Dermis blood vessel endothelial cell (primary cell): ENCODE data around the gene CENPB. TPM values are rescaled to one million over a fixed set of nuclear protein-coding genes. Genes with fewer than 3 reads are reported as not detected.

Experiments used
- DNase-seq: peaks from one replicate; pipeline ENCODE4 v3.0.0; 2010
- total RNA-seq: library from RNA; depleted of rRNA; stranded (reverse); fragments of >200 nt; gene quantifications from 2 replicates; pipeline ENCODE4 v1.2.3, GENCODE V29; 2014

Gene CENPB
- total RNA-seq, 1 donor from 2014 or later: 124 TPM

DNA sequence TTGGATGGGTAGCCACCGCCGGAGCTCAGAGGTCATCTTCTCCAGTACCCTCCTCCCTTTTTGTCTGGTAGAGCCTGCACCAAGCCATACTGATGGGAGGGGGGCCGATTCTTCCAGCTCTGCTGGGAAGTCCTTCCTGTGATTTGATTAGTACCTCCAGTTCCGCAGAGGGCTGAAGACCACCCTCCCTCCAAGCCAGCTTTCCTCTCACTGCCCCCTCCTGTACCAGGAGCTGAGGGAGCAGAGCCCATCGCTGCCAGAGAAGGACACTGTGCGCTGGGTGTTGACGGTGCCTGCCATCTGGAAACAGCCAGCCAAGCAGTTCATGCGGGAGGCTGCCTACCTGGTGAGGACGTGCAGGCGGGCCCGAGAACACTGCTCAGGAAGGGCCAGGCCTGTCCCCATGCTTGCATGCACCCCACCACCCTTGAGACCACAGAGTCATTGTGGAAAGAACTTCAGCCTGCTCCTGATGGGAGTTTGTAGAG lies 40.8 kb downstream of the CENPB start:
- DNase-seq: no peak

DNA sequence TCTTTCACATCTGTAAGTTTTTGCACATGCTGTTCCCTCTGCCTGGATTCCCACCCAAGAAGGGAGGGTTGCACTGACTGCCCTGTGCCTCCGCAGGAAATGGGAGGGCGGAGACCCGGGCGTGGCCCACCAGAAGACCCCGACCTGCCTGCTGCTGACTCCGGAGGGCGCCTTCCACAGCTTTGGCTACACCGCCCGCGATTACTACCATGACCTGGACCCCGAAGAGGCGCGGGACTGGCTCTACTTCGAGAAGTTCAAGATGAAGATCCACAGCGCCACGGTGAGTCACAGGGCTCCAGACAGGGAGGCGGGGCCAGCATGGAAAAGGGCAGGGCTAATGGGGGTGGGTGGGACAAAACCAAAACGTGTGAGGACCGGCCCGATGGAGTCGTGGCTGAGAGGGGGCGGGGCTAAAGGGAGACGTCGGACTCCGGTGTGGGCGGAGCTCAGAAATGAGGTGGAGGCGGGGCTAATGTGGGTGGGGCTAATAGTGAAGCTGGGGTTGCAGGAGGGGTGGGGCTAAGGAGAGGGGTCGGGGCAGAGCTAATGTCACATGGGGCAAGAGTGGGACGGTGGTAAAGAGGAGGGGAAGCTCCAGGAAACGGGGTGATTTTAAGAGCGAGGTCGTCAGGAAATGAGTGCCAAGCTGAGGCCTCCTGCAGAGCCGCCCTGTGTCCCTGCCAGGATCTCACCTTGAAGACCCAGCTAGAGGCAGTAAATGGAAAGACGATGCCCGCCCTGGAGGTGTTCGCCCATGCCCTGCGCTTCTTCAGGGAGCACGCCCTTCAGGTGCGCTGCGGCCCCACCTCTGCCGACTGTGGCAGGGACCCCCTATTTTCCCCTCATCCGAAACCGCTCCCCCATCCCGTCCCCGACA lies 41.5 kb downstream of the CENPB start:
- DNase-seq: peak; percentile 39

DNA sequence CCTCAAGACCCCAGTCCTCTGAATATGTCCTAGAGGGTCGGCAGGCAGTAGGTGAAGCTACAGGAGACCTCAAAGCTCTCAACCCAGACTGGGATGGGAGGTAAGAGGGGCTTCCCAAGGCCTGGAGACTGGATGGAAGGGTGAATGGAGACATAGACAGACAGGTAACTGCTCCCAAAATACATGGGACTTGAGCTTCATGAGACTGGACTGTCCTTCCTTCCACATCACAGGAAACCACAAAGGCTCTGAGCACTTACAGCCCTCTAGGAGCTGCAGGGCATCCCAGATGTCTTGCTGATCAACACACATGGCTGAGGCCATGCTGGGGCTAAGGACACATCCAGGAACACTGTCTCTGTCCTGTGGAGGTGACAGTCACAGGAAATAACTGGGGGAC lies 42.5 kb downstream of the CENPB start:
- DNase-seq: no peak

- DNase-seq: no peak
Measured at GRCh38 chr20:3743251-3743650, 43.3 kb downstream of the CENPB start.

DNA sequence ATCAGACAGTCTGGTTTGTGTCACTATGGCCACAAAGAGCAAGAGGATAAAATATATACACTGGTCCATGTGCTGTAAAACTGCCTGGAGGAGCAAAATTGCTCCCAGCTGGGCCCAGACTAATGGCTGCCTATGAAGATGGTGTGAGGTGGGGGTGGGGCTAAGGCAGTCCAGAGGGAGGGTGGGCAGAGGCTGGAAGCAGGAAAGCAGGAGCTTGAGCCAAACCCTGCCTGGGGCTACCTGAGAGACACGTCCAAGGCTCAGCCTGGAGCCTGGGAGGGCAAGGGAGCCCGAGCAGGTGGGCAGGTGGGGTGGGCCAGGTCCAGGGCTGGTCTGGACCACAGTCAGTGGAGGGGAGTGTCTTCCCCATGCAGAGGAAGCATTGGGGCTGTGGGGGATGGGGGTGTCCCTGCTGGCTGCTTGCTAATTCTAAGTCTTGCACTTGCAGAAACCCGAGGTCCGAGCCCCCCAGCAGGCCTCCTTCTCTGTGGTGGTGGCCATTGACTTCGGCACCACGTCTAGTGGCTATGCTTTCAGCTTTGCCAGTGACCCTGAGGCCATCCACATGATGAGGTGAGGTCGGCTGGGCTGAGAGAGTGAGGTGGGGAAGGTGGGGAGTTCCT lies 44.6 kb downstream of the CENPB start:
- no peak for DNase-seq

DNA sequence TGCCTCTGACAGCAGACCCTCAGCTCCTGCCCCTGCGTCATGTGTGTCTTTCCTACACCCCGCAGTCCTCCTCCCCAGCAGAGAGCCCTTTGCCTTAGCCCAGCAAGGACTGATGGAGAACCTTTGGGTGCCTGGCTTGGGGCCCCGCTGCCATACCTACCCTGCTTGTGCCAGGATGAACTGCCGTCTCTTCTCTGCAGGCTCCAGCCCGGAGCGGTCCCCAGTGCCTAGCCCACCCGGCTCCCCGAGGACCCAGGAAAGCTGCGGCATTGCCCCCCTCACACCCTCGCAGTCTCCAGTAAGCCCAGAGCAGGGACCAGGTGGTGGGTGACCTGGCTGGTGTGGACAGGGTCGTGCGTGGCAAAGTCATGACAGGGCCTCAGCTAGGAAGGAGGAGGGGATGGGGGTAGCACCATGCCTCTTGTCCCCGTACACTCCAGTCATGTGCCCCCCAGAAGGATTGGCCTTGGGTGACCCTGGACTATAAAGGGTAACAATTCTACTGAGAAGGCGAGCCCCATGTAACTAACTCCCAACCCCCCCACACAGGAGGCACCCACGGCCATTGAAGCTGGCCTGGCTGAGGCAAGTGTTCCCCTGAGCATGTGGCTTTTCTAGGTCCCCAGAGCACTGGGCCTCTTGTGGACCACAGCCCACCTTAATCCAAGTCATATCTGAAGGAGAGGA lies 45.8 kb downstream of the CENPB start:
- DNase-seq: no peak

- no peak for DNase-seq
Measured at GRCh38 chr20:3739926-3740451, 46.6 kb downstream of the CENPB start.

DNA sequence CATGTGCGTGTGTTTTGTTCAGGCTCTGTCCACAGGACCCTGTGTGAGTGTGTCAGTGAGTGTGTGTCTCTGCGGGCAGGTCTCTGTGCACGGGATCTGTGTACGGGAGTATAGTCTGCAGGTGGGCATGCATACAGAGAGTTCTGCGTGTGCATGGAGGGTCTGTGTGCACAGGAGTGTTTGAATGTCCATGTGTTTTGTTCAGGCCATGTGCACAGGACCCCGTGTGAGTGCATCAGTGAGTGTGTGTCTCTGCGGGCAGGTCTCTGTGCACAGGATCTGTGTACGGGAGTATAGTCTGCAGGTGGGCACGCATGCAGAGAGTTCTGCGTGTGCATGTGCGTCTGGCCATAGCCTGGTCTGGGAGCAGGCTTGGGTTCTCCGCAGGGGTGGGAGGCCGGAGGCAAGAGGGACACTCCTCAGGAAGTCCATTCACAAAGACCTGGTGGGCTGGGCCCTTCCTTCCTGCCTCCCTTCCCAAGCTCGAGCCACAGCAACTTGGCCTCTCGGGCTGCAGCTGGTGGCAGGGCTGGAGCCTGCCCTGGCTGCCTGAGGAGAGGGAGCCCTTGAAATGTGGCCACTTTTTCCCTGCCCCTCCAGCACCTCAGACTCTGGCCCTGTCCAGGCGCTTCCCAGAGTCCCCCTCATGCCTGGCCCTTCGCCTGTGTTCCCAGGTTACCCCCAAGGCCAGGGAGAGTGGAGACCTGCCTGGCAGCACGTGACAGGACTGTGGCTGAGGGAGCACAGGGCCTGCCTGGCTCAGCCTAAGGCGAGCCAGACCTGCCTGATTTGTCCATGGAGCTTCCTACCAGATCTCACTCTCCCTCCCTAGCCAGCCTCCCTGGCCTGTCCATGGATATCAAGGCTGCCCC lies 47.2 kb downstream of the CENPB start:
- DNase-seq: peak; percentile 73

- no peak for DNase-seq
Measured at GRCh38 chr20:3738111-3739053, 48.2 kb downstream of the CENPB start.

DNA sequence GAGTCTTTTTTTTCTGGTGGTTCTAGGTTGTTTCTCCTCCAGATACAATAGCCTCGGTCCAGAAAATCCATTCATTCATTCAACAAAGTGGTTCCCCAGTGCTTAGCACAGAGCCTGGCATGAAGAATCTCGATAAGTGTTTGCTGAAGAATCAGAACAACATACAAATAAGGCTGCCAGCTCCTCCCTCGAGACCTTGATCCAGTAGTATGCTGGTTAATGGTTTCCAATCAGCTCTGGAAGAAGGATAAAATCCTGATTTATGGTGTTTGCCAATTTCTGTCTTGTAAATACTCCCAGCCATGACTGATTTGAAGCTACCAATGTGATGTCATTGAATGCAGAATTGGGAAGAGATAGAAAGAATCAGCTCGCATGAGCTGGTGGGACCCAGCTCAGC lies 50.8 kb downstream of the CENPB start:
- DNase-seq: no peak

DNA sequence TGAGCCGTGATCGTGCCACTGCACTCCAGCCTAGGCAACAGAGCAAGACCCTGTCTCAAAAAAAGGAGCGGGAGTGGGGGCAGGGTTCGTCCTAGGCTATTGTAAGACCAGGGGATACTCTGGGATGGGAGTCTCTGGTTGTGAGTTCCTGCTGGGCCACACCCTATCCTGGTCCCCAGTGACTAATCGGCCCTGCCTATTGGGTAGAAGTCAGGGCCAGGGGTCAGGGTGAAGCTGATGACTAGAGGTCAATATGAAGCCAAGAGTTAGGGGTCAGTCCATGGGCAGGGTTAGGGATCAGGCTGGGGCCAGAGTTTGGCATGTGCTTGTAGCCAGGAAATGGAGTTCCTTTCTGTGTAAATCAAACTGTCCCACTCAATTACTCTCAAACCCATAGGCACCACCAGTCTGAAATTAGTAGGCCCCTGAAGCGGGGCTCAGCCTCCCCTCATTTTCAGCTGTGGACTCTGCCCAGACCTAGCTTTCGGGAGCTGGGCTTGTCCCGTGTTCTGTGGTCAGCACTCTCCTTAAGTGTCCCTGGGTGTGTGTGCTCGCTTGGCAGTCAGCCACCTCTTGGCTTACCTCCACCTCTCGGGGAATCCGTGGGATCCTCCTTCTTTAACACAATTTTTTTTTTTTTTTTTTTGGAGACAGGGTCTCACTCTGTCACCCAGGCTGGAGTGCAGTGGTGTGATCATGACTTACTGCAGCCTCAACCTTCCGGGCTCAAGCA lies 52.3 kb downstream of the CENPB start:
- no peak for DNase-seq

Other genes with a start within 250 kb of the CENPB start
- gene GFRA4, start 123.3 kb downstream of the CENPB start, total RNA-seq: not detected in 2 replicates
- gene ADAM33, start 104.7 kb downstream of the CENPB start, total RNA-seq: 0.09 and 0.17 TPM in 2 replicates
- gene SIGLEC1, start 74.1 kb downstream of the CENPB start, total RNA-seq: not detected in 2 replicates
- gene HSPA12B, start 54.1 kb downstream of the CENPB start, total RNA-seq: 15.1 and 16.7 TPM in 2 replicates
- gene ADISSP, start 19.0 kb downstream of the CENPB start, total RNA-seq: 12.1 and 34.7 TPM in 2 replicates
- 0.05 TPM in 1 of 2 replicates, not detected in the other for gene SPEF1, start 5.3 kb downstream of the CENPB start, total RNA-seq
- gene CDC25B, start 9.6 kb upstream of the CENPB start, total RNA-seq: 28.8 and 91.1 TPM in 2 replicates
- 22.3 and 31.6 TPM in 2 replicates for gene AP5S1, start 33.8 kb upstream of the CENPB start, total RNA-seq
- gene MAVS, start 60.1 kb upstream of the CENPB start, total RNA-seq: 21.4 and 35.7 TPM in 2 replicates
- gene PANK2, start 102.6 kb upstream of the CENPB start, total RNA-seq: 63.3 and 77.8 TPM in 2 replicates
- 2.9 and 3.3 TPM in 2 replicates for gene RNF24, start 228.8 kb upstream of the CENPB start, total RNA-seq